Heart left ventricle (tissue), 16 donors: ENCODE data around the gene SYNGR2. TPM values are rescaled to one million over a fixed set of nuclear protein-coding genes. Genes with fewer than 3 reads are reported as not detected.

Experiments used
- ATAC-seq, 4 donors: fragments of 200-7000 bp; cut with Tn5 transposase; one replicate each; pipeline ENCODE4 v1.9.1; 2020 to 2022; ENCODE audit warnings: moderate library complexity in 4 of 4, mild to moderate bottlenecking in 3 of 4, moderate number of reproducible peaks in 1 of 4
- DNase-seq, 5 donors: peaks; one replicate each; pipeline ENCODE4 v3.0.0-alpha.2; 2020
- H3K27ac ChIP-seq, 12 donors: fragments of 200-600 bp; sonication (generic) in 4 of 12; one replicate each; pipeline versions ENCODE4 v1.5.0 to v1.8.0; 2016 to 2022; ENCODE audit warnings: mild to moderate bottlenecking in 2 of 12
- H3K27me3 ChIP-seq, 9 donors: fragments of 200-600 bp; sonication (generic) in 2 of 9; one replicate each; pipeline versions ENCODE4 v1.5.1 to v1.8.0; 2016 to 2022; ENCODE audit warnings: mild to moderate bottlenecking in 3 of 9
- H3K36me3 ChIP-seq, 9 donors: fragments of 200-600 bp; sonication (generic) in 2 of 9; one replicate each; pipeline versions ENCODE4 v1.5.0 to v1.8.0; 2018 to 2022; ENCODE audit warnings: mild to moderate bottlenecking in 2 of 9
- H3K4me1 ChIP-seq, 12 donors: fragments of 200-600 bp; sonication (generic) in 4 of 12; one replicate each; pipeline versions ENCODE4 v1.5.0 to v1.8.0; 2016 to 2022; ENCODE audit warnings: mild to moderate bottlenecking in 3 of 12
- H3K4me3 ChIP-seq, 12 donors: fragments of 200-600 bp; sonication (generic) in 4 of 12; one replicate each; pipeline versions ENCODE4 v1.5.0 to v1.8.0; 2017 to 2022; ENCODE audit warnings: mild to moderate bottlenecking in 9 of 12, moderate library complexity in 4 of 12
- H3K9me3 ChIP-seq, 12 donors: fragments of 200-600 bp; sonication (generic) in 4 of 12; one replicate each; pipeline versions ENCODE4 v1.5.0 to v1.8.0; 2016 to 2022; ENCODE audit warnings: mild to moderate bottlenecking in 1 of 12
- POLR2A ChIP-seq, 2 donors: fragments of 450-650 bp; IDR thresholded peaks; one replicate each; pipeline ENCODE4 v1.6.1; 2017; ENCODE audit warnings: antibody characterized with exemption in 2 of 2, mild to moderate bottlenecking in 2 of 2, moderate library complexity in 2 of 2
- WGBS, 4 donors: extraction: QIAGEN DNeasy Blood & Tissue Kit in 2 of 4; methylation state at CpG; one replicate each; pipeline versions ENCODE4 v1.1.5 to v1.1.7; 2013 to 2018; 5-methylcytosine and 5-hydroxymethylcytosine counted together
- intact Hi-C, 10 donors: fragments of 100-400 bp; cut with DNase I; formaldehyde crosslinking; loops; one replicate each; pipeline versions ENCODE4 v1.11.1 to v1.14.2; 2022
- polyA plus RNA-seq, 2 donors: library from polyadenylated mRNA; stranded (reverse); fragments of 200-250 nt; gene quantifications; one replicate each; pipeline ENCODE4 v1.2.3, GENCODE V29; 2013
- total RNA-seq, 9 donors: library from RNA; depleted of rRNA in 2 of 9; stranded (reverse); fragments of >200 nt in 2 of 9; fragmentation: NEBNext Ultra II Directional in 3 of 9; extraction: Animal tissue kit (Norgen Biotek cat#: 25700) in 3 of 9; gene quantifications; one replicate each; pipeline versions ENCODE4 v1.1.0 to v1.2.4, GENCODE V29; 2016 to 2023
- TF ChIP-seq, protein P1 (sequence below), 12 donors: fragments of 200-600 bp; sonication (generic) in 4 of 12; IDR thresholded peaks; one replicate each; pipeline versions ENCODE4 v1.5.0 to v1.8.0; 2018 to 2022; ENCODE audit warnings: antibody characterized with exemption in 12 of 12, mild to moderate bottlenecking in 5 of 12
- donor health status: ischemic (EF 13 %, LVEDD 7.1; RV severe dilation, severe dysfunction).
- donor health status: healthy with polysubstance abuse.
- donor health status: DM: no; HTN: yes; CAD: no.
- donor health status: DM: no; HTN: no; CAD: no.
- donor health status: ischemic (EF 25% LVEDD 6.9; RV normal size, moderate dysfunction).
- donor health status: ischemic (EF 25% LVEDD 5.7; RV mildly dilated, moderate dysfunction).
- donor health status: healthy.
- donor health status: DM: yes; HTN: yes; CAD: no.
- donor health status: ischemic (EF 35%, LVEDD 5.7; RV mildly dilated, moderate dysfunction).
- donor health status: nonischemic (EF 11% LVEDD 7.7; RV severe dilation, severe dysfunction).
- donor health status: DM: yes; HTN: yes; CAD: no.
- donor health status: PGD.
- donor health status: ischemic (EF 29% LVEDD 5.4; RV normal size, mild dysfunction).
- donor health status: nonischemic (EF 23%, LVEDD 6.1; RV moderate dilation, normal function).

The SYNGR2 gene
- total and polyA plus RNA-seq, 11 donors, result 99.5 to 268 (median 135) TPM

DNA sequence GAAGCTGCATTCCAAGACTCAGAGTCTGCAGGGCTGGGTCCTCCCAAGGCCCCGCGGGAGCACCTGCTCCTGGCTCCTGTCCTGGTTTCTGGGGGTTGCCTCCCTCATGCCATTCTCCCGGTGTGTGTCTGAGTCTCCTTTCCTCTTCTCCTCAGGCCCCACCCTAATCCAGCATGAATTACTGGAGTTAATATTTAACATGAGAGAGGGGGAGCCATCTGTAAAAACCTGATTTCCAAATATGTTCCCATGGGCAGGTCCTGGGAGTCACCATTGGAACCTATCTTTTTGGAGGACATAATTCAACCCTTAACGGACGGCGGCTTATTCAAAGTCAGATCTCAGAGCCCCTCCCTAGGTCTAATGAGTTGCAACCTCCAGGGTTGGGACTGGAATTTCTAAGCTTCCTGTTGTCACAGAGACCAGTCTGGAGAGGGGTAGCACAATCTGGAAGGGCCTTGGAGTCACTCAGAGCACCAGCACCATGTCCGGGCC, 16.8 kb upstream of the SYNGR2 start:
- Histone ChIP-seq H3K27ac (peak overlapping the region in 6 of 12 donors; percentile 34 to 67 (median 49)), H3K36me3 (no peaks in the 10 kb centered on the region), H3K9me3 (no peaks in the 10 kb centered on the region), H3K27me3 (no peaks in the 10 kb centered on the region), H3K4me1 (peaks cover 0 to 13% (median 3%) of the 10 kb centered on the region in 12 donors), H3K4me3 (no peak overlapping the region)
- intact Hi-C loops, result loop anchor here in 1 of 10 donors (10.0 kb wide), 1 partner anchor 63 kb away; the partner anchor contains the start of gene BIRC5
- DNase-seq (peak in 1 of 5 donors; percentile 26), ATAC-seq (peak; percentile 47 to 78 (median 53))
- TF ChIP-seq, protein P1, sequence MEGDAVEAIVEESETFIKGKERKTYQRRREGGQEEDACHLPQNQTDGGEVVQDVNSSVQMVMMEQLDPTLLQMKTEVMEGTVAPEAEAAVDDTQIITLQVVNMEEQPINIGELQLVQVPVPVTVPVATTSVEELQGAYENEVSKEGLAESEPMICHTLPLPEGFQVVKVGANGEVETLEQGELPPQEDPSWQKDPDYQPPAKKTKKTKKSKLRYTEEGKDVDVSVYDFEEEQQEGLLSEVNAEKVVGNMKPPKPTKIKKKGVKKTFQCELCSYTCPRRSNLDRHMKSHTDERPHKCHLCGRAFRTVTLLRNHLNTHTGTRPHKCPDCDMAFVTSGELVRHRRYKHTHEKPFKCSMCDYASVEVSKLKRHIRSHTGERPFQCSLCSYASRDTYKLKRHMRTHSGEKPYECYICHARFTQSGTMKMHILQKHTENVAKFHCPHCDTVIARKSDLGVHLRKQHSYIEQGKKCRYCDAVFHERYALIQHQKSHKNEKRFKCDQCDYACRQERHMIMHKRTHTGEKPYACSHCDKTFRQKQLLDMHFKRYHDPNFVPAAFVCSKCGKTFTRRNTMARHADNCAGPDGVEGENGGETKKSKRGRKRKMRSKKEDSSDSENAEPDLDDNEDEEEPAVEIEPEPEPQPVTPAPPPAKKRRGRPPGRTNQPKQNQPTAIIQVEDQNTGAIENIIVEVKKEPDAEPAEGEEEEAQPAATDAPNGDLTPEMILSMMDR (IDR thresholded peaks at IDR 0.05), result no peak
- no peak for TF ChIP-seq POLR2A (IDR thresholded peaks at IDR 0.05)
- WGBS, 4 donors, result 45 to 66% (median 58%) methylated on average over 7 of the region's 7 CpGs

DNA sequence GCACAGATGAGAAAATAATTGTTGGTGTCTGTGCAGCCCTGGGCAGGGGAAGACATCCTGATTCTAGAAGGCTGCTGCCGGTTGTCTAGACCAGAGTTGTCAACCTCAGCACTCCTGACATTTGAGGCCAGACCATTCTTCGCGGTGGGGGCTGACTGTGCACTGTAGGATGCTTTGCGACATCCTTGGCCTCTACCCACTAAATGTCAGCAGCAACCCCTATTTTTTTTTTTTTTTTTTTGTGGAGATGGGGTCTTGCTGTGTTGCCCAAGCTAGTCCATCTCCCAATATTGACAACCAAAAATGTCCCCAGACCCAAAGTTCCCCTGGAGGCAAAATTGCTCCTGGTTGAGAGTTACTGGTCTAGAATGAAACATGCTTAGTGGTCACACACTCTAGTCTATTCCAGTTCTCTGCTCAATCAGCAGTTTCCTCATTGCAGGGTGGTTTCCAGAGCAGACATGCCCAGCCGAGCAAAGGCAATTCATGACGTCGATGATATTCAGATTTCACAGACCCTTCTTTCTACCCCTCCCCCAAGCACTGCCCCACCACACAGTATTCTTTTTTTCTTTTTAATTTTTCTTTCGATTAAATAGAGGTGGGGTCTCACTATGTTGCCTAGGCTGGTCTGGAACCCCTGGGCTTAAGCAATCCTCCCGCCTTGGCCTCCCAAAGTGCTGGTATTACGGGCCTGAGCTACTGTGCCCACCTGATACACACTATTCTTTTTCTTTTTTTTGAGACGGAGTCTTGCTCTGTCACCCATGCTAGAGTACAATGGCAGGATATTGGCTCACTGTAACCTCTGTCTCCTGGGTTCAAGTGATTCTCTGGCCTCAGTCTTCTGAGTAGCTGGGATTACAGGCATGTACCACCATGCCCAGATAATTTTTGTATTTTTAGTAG, 13.2 kb upstream of the SYNGR2 start:
- 84 to 88% (median 86%) methylated on average over 11 of the region's 11 CpGs for WGBS, 4 donors
- ATAC-seq, result peak in 2 of 4 donors; percentile 42 to 71
- H3K9me3 ChIP-seq, result no peaks in the 10 kb centered on the region
- TF ChIP-seq POLR2A (IDR thresholded peaks at IDR 0.05), result no peak
- intact Hi-C loops, result loop anchor here in 1 of 10 donors (10.0 kb wide), 1 partner anchor 60 kb away; the partner anchor contains the start of gene BIRC5
- peaks cover 0 to 13% (median 2%) of the 10 kb centered on the region in 12 donors for H3K4me1 ChIP-seq
- no peaks in the 10 kb centered on the region for H3K27me3 ChIP-seq
- peak overlapping the region in 1 of 12 donors; percentile 73 for H3K27ac ChIP-seq
- no peak overlapping the region for H3K4me3 ChIP-seq
- no peaks in the 10 kb centered on the region for H3K36me3 ChIP-seq
- DNase-seq, result no peak

DNA sequence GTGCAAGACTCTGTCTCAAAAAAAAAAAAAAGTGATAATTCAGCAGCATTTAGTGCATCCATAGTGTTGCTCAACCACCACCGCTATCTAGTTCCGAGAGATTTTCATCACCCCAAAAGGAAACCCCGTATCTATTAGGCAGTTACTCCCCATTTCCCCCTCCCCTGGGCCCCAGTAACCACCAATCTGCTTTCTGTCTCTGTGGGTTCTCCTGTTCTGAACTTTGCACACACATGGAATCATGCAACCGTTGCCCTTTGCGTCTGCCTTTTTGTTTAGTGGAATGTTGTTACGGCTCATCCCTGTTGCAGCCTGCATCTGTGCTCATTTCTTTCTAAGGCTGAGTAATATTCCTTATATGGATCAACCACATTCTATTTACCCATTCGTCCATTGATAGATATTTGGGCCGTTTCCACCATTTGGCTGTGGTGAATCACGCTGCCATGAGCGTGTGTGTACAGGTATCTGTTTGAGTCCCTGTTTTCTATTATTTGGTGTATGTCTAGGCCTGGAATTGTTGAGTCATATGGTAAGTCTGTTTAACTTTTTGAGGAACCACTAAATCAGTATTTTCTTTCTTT, 8.7 kb upstream of the SYNGR2 start:
- WGBS, 4 donors, result 84 to 88% (median 85%) methylated on average over 10 of the region's 10 CpGs
- H3K4me3 ChIP-seq, result no peak overlapping the region
- H3K27ac ChIP-seq, result no peak overlapping the region
- no peaks in the 10 kb centered on the region for H3K9me3 ChIP-seq
- H3K27me3 ChIP-seq, result no peaks in the 10 kb centered on the region
- TF ChIP-seq, protein P1 (IDR thresholded peaks at IDR 0.05), result no peak
- no peak for TF ChIP-seq POLR2A (IDR thresholded peaks at IDR 0.05)
- no peak for ATAC-seq
- intact Hi-C loops, result loop anchor here in 1 of 10 donors (10.0 kb wide), 1 partner anchor 55 kb away; the partner anchor contains the start of gene BIRC5
- no peaks in the 10 kb centered on the region for H3K36me3 ChIP-seq
- no peak for DNase-seq
- H3K4me1 ChIP-seq, result peaks cover 0 to 5% (median 0%) of the 10 kb centered on the region in 12 donors

DNA sequence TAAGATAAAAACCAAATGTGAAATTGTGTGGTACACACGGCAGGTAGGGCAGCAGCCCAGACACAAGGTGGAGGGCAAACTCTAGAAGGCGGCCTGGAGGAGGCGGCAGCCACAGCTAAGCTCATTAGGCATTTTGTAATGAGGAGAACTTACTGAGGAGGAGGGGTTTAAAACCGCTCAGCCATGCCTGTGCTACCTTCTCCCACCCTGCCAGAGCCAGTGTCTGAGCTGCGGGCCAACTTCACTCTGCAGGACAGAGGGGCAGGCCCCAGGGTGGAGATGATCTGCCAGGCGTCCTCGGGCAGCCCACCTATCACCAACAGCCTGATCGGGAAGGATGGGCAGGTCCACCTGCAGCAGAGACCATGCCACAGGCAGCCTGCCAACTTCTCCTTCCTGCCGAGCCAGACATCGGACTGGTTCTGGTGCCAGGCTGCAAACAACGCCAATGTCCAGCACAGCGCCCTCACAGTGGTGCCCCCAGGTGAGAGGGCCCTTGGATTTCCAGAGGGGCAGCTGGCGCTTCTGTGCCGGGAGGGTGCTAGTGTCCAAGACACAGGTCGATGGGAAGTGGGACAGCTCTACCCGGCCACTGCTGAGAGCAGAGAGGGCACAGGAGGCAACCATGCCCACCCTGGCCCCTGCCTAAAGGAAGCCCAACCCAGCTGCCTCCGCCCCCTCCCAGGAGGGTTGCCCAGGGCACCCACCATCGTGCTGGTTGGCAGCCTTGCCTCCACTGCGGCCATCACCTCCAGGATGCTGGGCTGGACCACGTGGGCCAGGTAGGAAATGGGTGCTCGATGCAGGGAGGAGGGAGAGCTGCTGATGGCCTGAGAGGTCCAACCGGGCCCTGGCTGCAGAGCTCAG, 4.3 kb upstream of the SYNGR2 start:
- no peaks in the 10 kb centered on the region for H3K36me3 ChIP-seq
- TF ChIP-seq, protein P1 (IDR thresholded peaks at IDR 0.05), result no peak
- TF ChIP-seq POLR2A (IDR thresholded peaks at IDR 0.05), result no peak
- H3K27ac ChIP-seq, result no peak overlapping the region
- ATAC-seq (no peak), DNase-seq (no peak)
- H3K9me3 ChIP-seq, result no peaks in the 10 kb centered on the region
- peaks cover 0 to 13% (median 4%) of the 10 kb centered on the region in 12 donors for H3K4me1 ChIP-seq
- WGBS, 4 donors, result 65 to 76% (median 70%) methylated on average over 18 to 22 of the region's 22 CpGs
- no peak overlapping the region for H3K4me3 ChIP-seq
- no peaks in the 10 kb centered on the region for H3K27me3 ChIP-seq
- intact Hi-C loops, result no loop called here
